Measurements from ENCODE around the gene ACVRL1.

The ACVRL1 gene

GRCh38 chr12:51938726-51939125 lies 31.4 kb downstream of the ACVRL1 start:
- no peak for ATAC-seq
- TF ChIP-seq TOX (CRISPR knock-in tag; IDR thresholded peaks at IDR 0.05; ENCODE audit: borderline replicate concordance) (no peak), CREB5 (CRISPR knock-in tag; IDR thresholded peaks at IDR 0.05; ENCODE audit: low read depth) (no peak), ZNF70 (CRISPR knock-in tag; IDR thresholded peaks at IDR 0.05) (no peak), ZC3H10 (CRISPR knock-in tag; IDR thresholded peaks at IDR 0.05) (no peak), GLIS3 (CRISPR knock-in tag; IDR thresholded peaks at IDR 0.05) (no peak), ARNTL (CRISPR knock-in tag; IDR thresholded peaks at IDR 0.05; ENCODE audit: borderline replicate concordance, low read depth) (no peak), TCF4 (CRISPR knock-in tag; IDR thresholded peaks at IDR 0.05; ENCODE audit: borderline replicate concordance) (no peak), POU6F1 (CRISPR knock-in tag; IDR thresholded peaks at IDR 0.05; ENCODE audit: borderline replicate concordance, low read depth) (no peak), CSDC2 (CRISPR knock-in tag; IDR thresholded peaks at IDR 0.05) (no peak), SNAI2 (CRISPR knock-in tag; IDR thresholded peaks at IDR 0.05) (no peak), ESRRG (CRISPR knock-in tag; IDR thresholded peaks at IDR 0.05) (no peak), ISL1 (CRISPR knock-in tag; IDR thresholded peaks at IDR 0.05) (no peak), BACH2 (CRISPR knock-in tag; IDR thresholded peaks at IDR 0.05; ENCODE audit: borderline replicate concordance) (no peak), ZFP3 (CRISPR knock-in tag; IDR thresholded peaks at IDR 0.05) (no peak), OSR1 (CRISPR knock-in tag; IDR thresholded peaks at IDR 0.05) (no peak), ZNF565 (CRISPR knock-in tag; conservative IDR thresholded peaks at IDR 0.05; ENCODE audit: low read depth) (no peak), RARB (CRISPR knock-in tag; IDR thresholded peaks at IDR 0.05) (no peak)
- TF ChIP-seq, protein P1, sequence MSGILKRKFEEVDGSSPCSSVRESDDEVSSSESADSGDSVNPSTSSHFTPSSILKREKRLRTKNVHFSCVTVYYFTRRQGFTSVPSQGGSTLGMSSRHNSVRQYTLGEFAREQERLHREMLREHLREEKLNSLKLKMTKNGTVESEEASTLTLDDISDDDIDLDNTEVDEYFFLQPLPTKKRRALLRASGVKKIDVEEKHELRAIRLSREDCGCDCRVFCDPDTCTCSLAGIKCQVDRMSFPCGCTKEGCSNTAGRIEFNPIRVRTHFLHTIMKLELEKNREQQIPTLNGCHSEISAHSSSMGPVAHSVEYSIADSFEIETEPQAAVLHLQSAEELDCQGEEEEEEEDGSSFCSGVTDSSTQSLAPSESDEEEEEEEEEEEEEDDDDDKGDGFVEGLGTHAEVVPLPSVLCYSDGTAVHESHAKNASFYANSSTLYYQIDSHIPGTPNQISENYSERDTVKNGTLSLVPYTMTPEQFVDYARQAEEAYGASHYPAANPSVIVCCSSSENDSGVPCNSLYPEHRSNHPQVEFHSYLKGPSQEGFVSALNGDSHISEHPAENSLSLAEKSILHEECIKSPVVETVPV (CRISPR knock-in tag; IDR thresholded peaks at IDR 0.05), result no peak
- TF ChIP-seq, protein P2, sequence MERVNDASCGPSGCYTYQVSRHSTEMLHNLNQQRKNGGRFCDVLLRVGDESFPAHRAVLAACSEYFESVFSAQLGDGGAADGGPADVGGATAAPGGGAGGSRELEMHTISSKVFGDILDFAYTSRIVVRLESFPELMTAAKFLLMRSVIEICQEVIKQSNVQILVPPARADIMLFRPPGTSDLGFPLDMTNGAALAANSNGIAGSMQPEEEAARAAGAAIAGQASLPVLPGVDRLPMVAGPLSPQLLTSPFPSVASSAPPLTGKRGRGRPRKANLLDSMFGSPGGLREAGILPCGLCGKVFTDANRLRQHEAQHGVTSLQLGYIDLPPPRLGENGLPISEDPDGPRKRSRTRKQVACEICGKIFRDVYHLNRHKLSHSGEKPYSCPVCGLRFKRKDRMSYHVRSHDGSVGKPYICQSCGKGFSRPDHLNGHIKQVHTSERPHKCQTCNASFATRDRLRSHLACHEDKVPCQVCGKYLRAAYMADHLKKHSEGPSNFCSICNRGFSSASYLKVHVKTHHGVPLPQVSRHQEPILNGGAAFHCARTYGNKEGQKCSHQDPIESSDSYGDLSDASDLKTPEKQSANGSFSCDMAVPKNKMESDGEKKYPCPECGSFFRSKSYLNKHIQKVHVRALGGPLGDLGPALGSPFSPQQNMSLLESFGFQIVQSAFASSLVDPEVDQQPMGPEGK (CRISPR knock-in tag; IDR thresholded peaks at IDR 0.05; ENCODE audit: borderline replicate concordance), result no peak
- TF ChIP-seq, protein P3, sequence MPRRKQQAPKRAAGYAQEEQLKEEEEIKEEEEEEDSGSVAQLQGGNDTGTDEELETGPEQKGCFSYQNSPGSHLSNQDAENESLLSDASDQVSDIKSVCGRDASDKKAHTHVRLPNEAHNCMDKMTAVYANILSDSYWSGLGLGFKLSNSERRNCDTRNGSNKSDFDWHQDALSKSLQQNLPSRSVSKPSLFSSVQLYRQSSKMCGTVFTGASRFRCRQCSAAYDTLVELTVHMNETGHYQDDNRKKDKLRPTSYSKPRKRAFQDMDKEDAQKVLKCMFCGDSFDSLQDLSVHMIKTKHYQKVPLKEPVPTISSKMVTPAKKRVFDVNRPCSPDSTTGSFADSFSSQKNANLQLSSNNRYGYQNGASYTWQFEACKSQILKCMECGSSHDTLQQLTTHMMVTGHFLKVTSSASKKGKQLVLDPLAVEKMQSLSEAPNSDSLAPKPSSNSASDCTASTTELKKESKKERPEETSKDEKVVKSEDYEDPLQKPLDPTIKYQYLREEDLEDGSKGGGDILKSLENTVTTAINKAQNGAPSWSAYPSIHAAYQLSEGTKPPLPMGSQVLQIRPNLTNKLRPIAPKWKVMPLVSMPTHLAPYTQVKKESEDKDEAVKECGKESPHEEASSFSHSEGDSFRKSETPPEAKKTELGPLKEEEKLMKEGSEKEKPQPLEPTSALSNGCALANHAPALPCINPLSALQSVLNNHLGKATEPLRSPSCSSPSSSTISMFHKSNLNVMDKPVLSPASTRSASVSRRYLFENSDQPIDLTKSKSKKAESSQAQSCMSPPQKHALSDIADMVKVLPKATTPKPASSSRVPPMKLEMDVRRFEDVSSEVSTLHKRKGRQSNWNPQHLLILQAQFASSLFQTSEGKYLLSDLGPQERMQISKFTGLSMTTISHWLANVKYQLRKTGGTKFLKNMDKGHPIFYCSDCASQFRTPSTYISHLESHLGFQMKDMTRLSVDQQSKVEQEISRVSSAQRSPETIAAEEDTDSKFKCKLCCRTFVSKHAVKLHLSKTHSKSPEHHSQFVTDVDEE (CRISPR knock-in tag; IDR thresholded peaks at IDR 0.05), result no peak

- peak; percentile 81 for ATAC-seq
- TF ChIP-seq ZC3H10 (CRISPR knock-in tag; IDR thresholded peaks at IDR 0.05) (no peak), GLIS3 (CRISPR knock-in tag; IDR thresholded peaks at IDR 0.05) (no peak), ZFP3 (CRISPR knock-in tag; IDR thresholded peaks at IDR 0.05) (peak; percentile 81; the same call in 1 of the 2 replicates), ISL1 (CRISPR knock-in tag; IDR thresholded peaks at IDR 0.05) (peak; percentile 48), ESRRG (CRISPR knock-in tag; IDR thresholded peaks at IDR 0.05) (no peak), RARB (CRISPR knock-in tag; IDR thresholded peaks at IDR 0.05) (no peak), CSDC2 (CRISPR knock-in tag; IDR thresholded peaks at IDR 0.05) (no peak), POU6F1 (CRISPR knock-in tag; IDR thresholded peaks at IDR 0.05; ENCODE audit: borderline replicate concordance, low read depth) (no peak), ARNTL (CRISPR knock-in tag; IDR thresholded peaks at IDR 0.05; ENCODE audit: borderline replicate concordance, low read depth) (no peak), OSR1 (CRISPR knock-in tag; IDR thresholded peaks at IDR 0.05) (no peak), TCF4 (CRISPR knock-in tag; IDR thresholded peaks at IDR 0.05; ENCODE audit: borderline replicate concordance) (peak; percentile 21; the same call in 1 of the 2 replicates), ZNF8 (CRISPR knock-in tag; IDR thresholded peaks at IDR 0.05) (no peak)
- TF ChIP-seq, protein P2 (CRISPR knock-in tag; IDR thresholded peaks at IDR 0.05; ENCODE audit: borderline replicate concordance), result no peak
- TF ChIP-seq, protein P1 (CRISPR knock-in tag; IDR thresholded peaks at IDR 0.05), result no peak
Measured at GRCh38 chr12:51941011-51941581, 33.8 kb downstream of the ACVRL1 start.
